HUES48 (cell line): Measurements from ENCODE around the gene TTC28.
"Not testable (repeated sequence)": the region's sequence is repeated elsewhere in the genome, so short reads cannot be mapped to it uniquely, and the experiment has no call there.

Experiments
- H3K27ac ChIP-seq: one replicate; pipeline ENCODE4 v1.7.0; 2013; ENCODE audit warnings: low read depth, low read length, inconsistent platforms
- H3K27me3 ChIP-seq: 2 replicates; pipeline ENCODE4 v1.6.1; 2013; ENCODE audit warnings: mild to moderate bottlenecking, low read length; ENCODE audit not compliant: control insufficient read depth, insufficient read depth
- H3K36me3 ChIP-seq: 2 replicates; pipeline ENCODE4 v1.6.1; 2013; ENCODE audit warnings: low read length; ENCODE audit not compliant: control insufficient read depth, insufficient read depth
- H3K4me1 ChIP-seq: 2 replicates; pipeline ENCODE4 v1.6.1; 2013; ENCODE audit warnings: mild to moderate bottlenecking, low read length; ENCODE audit not compliant: control insufficient read depth, insufficient read depth
- H3K4me3 ChIP-seq: 2 replicates; pipeline ENCODE4 v1.5.1; 2013; ENCODE audit warnings: mild to moderate bottlenecking, low read depth, low read length
- H3K9ac ChIP-seq: 2 replicates; pipeline ENCODE4 v1.6.1; 2013; ENCODE audit warnings: mild to moderate bottlenecking, low read depth, low read length, moderate library complexity
- H3K9me3 ChIP-seq: 2 replicates; pipeline ENCODE4 v1.6.1; 2013; ENCODE audit warnings: low read length; ENCODE audit not compliant: control insufficient read depth, insufficient read depth

TTC28 gene

DNA sequence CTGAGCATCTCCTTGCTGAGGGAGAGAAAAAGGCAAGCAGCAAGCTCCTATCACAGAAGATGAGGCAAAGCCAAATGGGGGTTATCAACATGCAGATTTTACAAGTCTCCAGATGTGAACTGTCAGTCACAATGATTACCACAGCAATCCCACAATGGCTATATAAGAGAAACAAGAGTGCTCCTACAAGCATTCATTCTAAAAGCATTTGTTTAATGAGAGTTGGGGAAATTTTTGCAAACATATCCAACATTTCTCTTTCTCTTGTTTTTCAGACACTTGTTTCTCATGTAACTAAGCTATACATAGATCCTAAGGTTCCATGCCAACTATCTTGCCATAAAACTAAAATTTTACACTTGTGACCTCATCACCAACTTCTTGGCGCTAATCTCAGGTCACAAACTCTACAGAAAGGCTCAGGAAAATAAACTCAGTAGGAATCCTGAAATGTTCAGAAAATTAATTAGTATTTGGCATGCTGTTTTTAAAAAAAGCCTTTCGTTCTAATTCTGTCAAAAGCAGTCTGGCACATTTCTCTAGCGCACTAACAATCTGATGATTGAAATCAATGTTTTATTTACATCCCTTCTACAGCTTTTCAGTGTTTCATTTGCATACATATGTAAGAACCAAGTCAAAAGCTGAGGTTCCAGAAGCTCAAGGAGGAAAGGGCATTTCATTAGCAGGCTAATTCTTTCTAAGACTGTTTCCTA is 199.5 kb downstream of the TTC28 start:
- no peaks in the 10 kb centered on the region for H3K36me3 ChIP-seq
- no peaks in the 10 kb centered on the region for H3K4me1 ChIP-seq
- no peak overlapping the region for H3K9ac ChIP-seq
- no peak overlapping the region for H3K4me3 ChIP-seq
- no peaks in the 10 kb centered on the region for H3K27me3 ChIP-seq
- no peaks in the 10 kb centered on the region for H3K9me3 ChIP-seq
- no peak overlapping the region for H3K27ac ChIP-seq

- H3K9me3 ChIP-seq = no peaks in the 10 kb centered on the region
- H3K36me3 ChIP-seq = no peaks in the 10 kb centered on the region
These were observed 201.1 kb downstream of the TTC28 start for GRCh38 chr22:28478564-28478963.

GRCh38 chr22:28477556-28477955 is 202.1 kb downstream of the TTC28 start:
- no peak overlapping the region for H3K27ac ChIP-seq
- no peak overlapping the region for H3K9ac ChIP-seq
- no peaks in the 10 kb centered on the region for H3K9me3 ChIP-seq
- H3K27me3 ChIP-seq = no peaks in the 10 kb centered on the region
- H3K4me1 ChIP-seq = no peaks in the 10 kb centered on the region
- no peaks in the 10 kb centered on the region for H3K36me3 ChIP-seq
- H3K4me3 ChIP-seq = no peak overlapping the region

More at GRCh38 chr22:28478564-28478963, 201.1 kb downstream of the TTC28 start:
- no peak overlapping the region for H3K9ac ChIP-seq
- no peak overlapping the region for H3K27ac ChIP-seq
- no peak overlapping the region for H3K4me3 ChIP-seq
- no peaks in the 10 kb centered on the region for H3K4me1 ChIP-seq
- no peaks in the 10 kb centered on the region for H3K27me3 ChIP-seq

GRCh38 chr22:28474330-28474729 is 205.3 kb downstream of the TTC28 start:
- Histone ChIP-seq H3K27ac (no peak overlapping the region), H3K9me3 (no peaks in the 10 kb centered on the region), H3K4me3 (no peak overlapping the region), H3K27me3 (no peaks in the 10 kb centered on the region), H3K36me3 (no peaks in the 10 kb centered on the region), H3K9ac (no peak overlapping the region), H3K4me1 (no peaks in the 10 kb centered on the region)

DNA sequence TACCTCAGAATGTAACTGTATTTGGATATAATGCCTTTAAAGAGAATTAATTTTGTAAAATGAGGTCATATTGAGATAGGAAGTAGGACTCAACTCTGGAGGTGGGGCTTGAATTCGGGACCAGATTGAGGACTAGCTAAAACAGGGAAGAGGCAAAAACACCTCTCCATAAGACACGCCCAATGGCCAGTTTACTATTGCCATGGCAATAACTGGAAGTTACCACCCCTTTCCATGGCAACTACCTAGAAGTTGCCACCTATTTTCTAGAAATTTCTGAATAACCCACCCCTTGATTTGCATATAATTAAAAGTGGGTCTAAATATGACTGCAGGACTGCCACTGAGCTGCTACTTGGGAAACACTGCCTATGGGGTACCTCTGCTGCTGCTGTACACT is 206.4 kb downstream of the TTC28 start:
- H3K9me3 ChIP-seq = no peaks in the 10 kb centered on the region
- no peaks in the 10 kb centered on the region for H3K4me1 ChIP-seq
- H3K4me3 ChIP-seq = no peak overlapping the region
- H3K36me3 ChIP-seq = no peaks in the 10 kb centered on the region
- no peaks in the 10 kb centered on the region for H3K27me3 ChIP-seq
- no peak overlapping the region for H3K27ac ChIP-seq
- H3K9ac ChIP-seq = no peak overlapping the region

- H3K4me1 ChIP-seq, H3K9ac ChIP-seq, H3K27ac ChIP-seq, H3K27me3 ChIP-seq, H3K4me3 ChIP-seq, H3K9me3 ChIP-seq, H3K36me3 ChIP-seq: not testable (repeated sequence)
These were observed 212.6 kb downstream of the TTC28 start for GRCh38 chr22:28467055-28467454.

- peaks cover 6% of the 10 kb centered on the region for H3K4me1 ChIP-seq
- H3K36me3 ChIP-seq = no peaks in the 10 kb centered on the region
- H3K4me3 ChIP-seq = no peak overlapping the region
- no peak overlapping the region for H3K9ac ChIP-seq
- H3K27ac ChIP-seq = no peak overlapping the region
- no peaks in the 10 kb centered on the region for H3K27me3 ChIP-seq
- no peaks in the 10 kb centered on the region for H3K9me3 ChIP-seq
These were observed 213.2 kb downstream of the TTC28 start for GRCh38 chr22:28466399-28466798.

DNA sequence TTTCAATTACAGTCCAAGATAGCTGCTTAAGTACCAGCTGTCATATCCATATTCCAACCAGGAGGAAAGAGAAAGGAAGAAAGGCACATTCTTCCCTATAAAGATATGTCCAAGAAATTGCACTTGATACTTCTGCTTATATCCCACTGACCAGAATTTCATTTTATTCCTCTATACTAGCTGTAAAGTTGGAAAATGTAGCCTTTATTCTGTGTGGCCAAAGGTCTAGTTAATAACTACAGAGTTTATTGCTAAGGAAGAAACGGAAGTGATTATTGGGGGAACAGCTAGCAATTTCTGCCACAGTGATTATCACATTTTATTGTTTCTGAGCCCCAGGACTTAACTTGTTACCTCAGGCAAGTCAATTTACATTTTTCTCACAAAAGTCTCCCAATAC is 213.8 kb downstream of the TTC28 start:
- H3K4me3 ChIP-seq = no peak overlapping the region
- no peaks in the 10 kb centered on the region for H3K9me3 ChIP-seq
- no peaks in the 10 kb centered on the region for H3K27me3 ChIP-seq
- H3K9ac ChIP-seq = no peak overlapping the region
- peaks cover 6% of the 10 kb centered on the region for H3K4me1 ChIP-seq
- H3K27ac ChIP-seq = no peak overlapping the region
- H3K36me3 ChIP-seq = no peaks in the 10 kb centered on the region

DNA sequence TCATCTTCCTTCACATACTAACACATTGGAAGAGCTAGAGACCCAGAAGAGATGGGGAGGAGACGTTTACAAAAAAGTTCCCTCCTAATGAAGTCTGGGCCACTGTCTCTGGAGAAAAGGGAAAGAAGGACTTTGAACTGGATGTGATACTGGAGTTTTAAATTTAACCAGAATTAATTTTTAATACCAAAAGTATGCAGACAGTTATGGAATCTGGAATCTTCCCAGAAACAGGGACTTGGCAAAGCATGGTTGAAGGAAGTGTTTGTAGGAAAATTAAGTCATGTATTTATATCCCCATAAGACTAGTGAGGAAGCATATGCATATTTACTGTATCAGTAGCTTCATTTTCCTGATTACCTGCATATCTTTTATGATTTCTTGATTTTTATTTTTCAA is 215.5 kb downstream of the TTC28 start:
- no peaks in the 10 kb centered on the region for H3K36me3 ChIP-seq

DNA sequence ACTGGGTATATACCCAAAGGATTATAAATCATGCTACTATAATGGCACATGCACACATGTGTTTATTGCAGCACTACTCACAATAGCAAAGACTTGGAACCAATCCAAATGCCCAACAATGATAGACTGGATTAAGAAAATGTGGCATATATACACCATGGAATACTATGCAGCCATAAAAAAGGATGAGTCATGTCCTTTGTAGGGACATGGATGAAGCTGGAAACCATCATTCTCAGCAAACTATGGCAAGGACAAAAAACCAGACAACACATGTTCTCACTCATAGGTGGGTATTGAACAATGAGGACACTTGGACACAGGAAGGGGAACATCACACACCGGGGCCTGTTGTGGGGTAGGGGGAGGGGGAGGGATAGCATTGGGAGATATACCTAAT is 216.2 kb downstream of the TTC28 start:
- not testable (repeated sequence) for H3K4me1 ChIP-seq, H3K36me3 ChIP-seq, H3K9ac ChIP-seq, H3K27ac ChIP-seq, H3K4me3 ChIP-seq, H3K9me3 ChIP-seq, H3K27me3 ChIP-seq

More for the DNA sequence above, 215.5 kb downstream of the TTC28 start:
- H3K27me3 ChIP-seq = no peaks in the 10 kb centered on the region
- H3K4me3 ChIP-seq = no peak overlapping the region
- peaks cover 6% of the 10 kb centered on the region for H3K4me1 ChIP-seq
- H3K9me3 ChIP-seq = no peaks in the 10 kb centered on the region
- no peak overlapping the region for H3K9ac ChIP-seq
- H3K27ac ChIP-seq = no peak overlapping the region

GRCh38 chr22:28462901-28463300 is 216.7 kb downstream of the TTC28 start:
- H3K4me1 ChIP-seq = peaks cover 6% of the 10 kb centered on the region

More at GRCh38 chr22:28462901-28463300, 216.7 kb downstream of the TTC28 start:
- no peaks in the 10 kb centered on the region for H3K36me3 ChIP-seq
- no peak overlapping the region for H3K27ac ChIP-seq
- H3K4me3 ChIP-seq = no peak overlapping the region
- no peak overlapping the region for H3K9ac ChIP-seq
- H3K27me3 ChIP-seq = no peaks in the 10 kb centered on the region
- no peaks in the 10 kb centered on the region for H3K9me3 ChIP-seq
